Breast epithelium (tissue), 4 donors: ENCODE measurements around the gene ST6GALNAC3. TPM values are rescaled to one million over a fixed set of nuclear protein-coding genes. Genes with fewer than 3 reads are reported as not detected.

ENCODE experiments used
- DNase-seq, 2 donors: peaks; one replicate each; pipeline ENCODE4 v3.0.0-alpha.2; 2019; ENCODE audit warnings: low spot score in 2 of 2
- H3K27ac ChIP-seq, 2 donors: fragments of 200-600 bp; sonication (generic) in 1 of 2; one replicate each; pipeline ENCODE4 v1.5.1; 2016 to 2019; ENCODE audit warnings: mild to moderate bottlenecking in 1 of 2
- H3K27me3 ChIP-seq, 2 donors: fragments of 200-600 bp; sonication (generic) in 1 of 2; one replicate each; pipeline versions ENCODE4 v1.5.1 to v1.6.0; 2017 to 2019; ENCODE audit warnings: control low read depth in 1 of 2, mild to moderate bottlenecking in 1 of 2
- H3K36me3 ChIP-seq: fragments of 200-600 bp; one replicate; pipeline ENCODE4 v1.5.1; 2019
- H3K4me1 ChIP-seq, 2 donors: fragments of 200-600 bp; sonication (generic); one replicate each; pipeline ENCODE4 v1.5.1; 2016 to 2019; ENCODE audit warnings: control low read depth in 1 of 2
- H3K4me3 ChIP-seq, 3 donors: fragments of 200-600 bp; sonication (generic); 1 replicate in 2 of 3; 2 replicates in 1 of 3; pipeline ENCODE4 v1.5.1; 2016 to 2019; ENCODE audit warnings: mild to moderate bottlenecking in 3 of 3, moderate library complexity in 2 of 3
- H3K9me3 ChIP-seq, 2 donors: fragments of 200-600 bp; sonication (generic) in 1 of 2; one replicate each; pipeline ENCODE4 v1.5.1; 2016 to 2019; ENCODE audit warnings: control low read depth in 1 of 2
- POLR2A ChIP-seq: fragments of 450-650 bp; IDR thresholded peaks from one replicate; pipeline ENCODE4 v1.6.1; 2016; ENCODE audit warnings: antibody characterized with exemption, mild to moderate bottlenecking, moderate library complexity
- POLR2AphosphoS5 ChIP-seq, 3 donors: sonication (generic); formaldehyde crosslinking; IDR thresholded peaks; one replicate each; pipeline ENCODE4 v1.6.1; 2017; ENCODE audit warnings: antibody characterized with exemption in 3 of 3
- intact Hi-C: fragments of 100-400 bp; cut with DNase I; formaldehyde crosslinking; loops from one replicate; pipeline ENCODE4 v1.15.1; 2023; ENCODE audit warnings: low total_unique reads
- total RNA-seq, 3 donors: library from RNA; depleted of rRNA; stranded (reverse); fragments of >200 nt; gene quantifications; one replicate each; pipeline ENCODE4 v1.1.0, GENCODE V29; 2016
- TF ChIP-seq, protein P1 (sequence below), 3 donors: fragments of 450-650 bp; IDR thresholded peaks; one replicate each; pipeline ENCODE4 v1.5.1; 2016 to 2017; ENCODE audit warnings: antibody characterized with exemption in 3 of 3, mild to moderate bottlenecking in 3 of 3, moderate library complexity in 3 of 3

Gene ST6GALNAC3
- total RNA-seq, 3 donors from 2014 or later: 4.1 to 14.4 (median 8.5) TPM

DNA sequence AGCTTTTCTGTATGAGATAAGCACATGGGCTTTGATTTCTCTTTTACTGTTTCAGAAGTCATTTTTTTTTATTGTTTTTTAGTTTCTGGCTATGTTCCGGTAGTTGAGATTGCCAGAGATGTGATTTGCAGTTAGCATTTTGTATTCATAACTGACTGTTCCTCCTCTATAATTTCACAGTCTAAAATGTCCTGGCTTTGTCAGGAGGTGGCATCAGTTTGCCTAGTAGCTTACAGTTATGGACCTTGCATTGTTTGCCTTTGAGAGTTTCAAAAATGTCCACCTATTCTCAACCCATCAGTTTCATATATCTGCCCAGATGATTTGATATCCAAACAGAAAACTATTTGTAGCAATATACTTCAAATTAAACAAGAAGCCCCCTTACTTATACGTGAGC is 39.5 kb upstream of the ST6GALNAC3 start:
- DNase-seq: no peak
- Histone ChIP-seq H3K4me1 (no peaks in the 10 kb centered on the region), H3K27ac (no peak overlapping the region), H3K4me3 (no peak overlapping the region), H3K9me3 (no peaks in the 10 kb centered on the region), H3K36me3 (no peaks in the 10 kb centered on the region), H3K27me3 (no peaks in the 10 kb centered on the region)
- intact Hi-C loops: no loop called here
- TF ChIP-seq POLR2A (no peak), POLR2AphosphoS5 (IDR thresholded peaks at IDR 0.05) (no peak)
- TF ChIP-seq, protein P1, sequence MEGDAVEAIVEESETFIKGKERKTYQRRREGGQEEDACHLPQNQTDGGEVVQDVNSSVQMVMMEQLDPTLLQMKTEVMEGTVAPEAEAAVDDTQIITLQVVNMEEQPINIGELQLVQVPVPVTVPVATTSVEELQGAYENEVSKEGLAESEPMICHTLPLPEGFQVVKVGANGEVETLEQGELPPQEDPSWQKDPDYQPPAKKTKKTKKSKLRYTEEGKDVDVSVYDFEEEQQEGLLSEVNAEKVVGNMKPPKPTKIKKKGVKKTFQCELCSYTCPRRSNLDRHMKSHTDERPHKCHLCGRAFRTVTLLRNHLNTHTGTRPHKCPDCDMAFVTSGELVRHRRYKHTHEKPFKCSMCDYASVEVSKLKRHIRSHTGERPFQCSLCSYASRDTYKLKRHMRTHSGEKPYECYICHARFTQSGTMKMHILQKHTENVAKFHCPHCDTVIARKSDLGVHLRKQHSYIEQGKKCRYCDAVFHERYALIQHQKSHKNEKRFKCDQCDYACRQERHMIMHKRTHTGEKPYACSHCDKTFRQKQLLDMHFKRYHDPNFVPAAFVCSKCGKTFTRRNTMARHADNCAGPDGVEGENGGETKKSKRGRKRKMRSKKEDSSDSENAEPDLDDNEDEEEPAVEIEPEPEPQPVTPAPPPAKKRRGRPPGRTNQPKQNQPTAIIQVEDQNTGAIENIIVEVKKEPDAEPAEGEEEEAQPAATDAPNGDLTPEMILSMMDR (IDR thresholded peaks at IDR 0.05): no peak

GRCh38 chr1:76037324-76037723 is 37.2 kb upstream of the ST6GALNAC3 start:
- Histone ChIP-seq H3K27me3 (no peaks in the 10 kb centered on the region), H3K36me3 (no peaks in the 10 kb centered on the region), H3K27ac (no peak overlapping the region), H3K4me1 (no peaks in the 10 kb centered on the region), H3K9me3 (no peaks in the 10 kb centered on the region), H3K4me3 (no peak overlapping the region)
- intact Hi-C loops: no loop called here
- no peak for DNase-seq
- TF ChIP-seq POLR2AphosphoS5 (IDR thresholded peaks at IDR 0.05) (no peak), POLR2A (no peak)
- TF ChIP-seq, protein P1 (IDR thresholded peaks at IDR 0.05): no peak

- Histone ChIP-seq H3K27me3 (no peaks in the 10 kb centered on the region), H3K4me3 (no peak overlapping the region), H3K4me1 (no peaks in the 10 kb centered on the region), H3K27ac (no peak overlapping the region), H3K9me3 (no peaks in the 10 kb centered on the region), H3K36me3 (no peaks in the 10 kb centered on the region)
- TF ChIP-seq POLR2A (no peak), POLR2AphosphoS5 (IDR thresholded peaks at IDR 0.05) (no peak)
- TF ChIP-seq, protein P1 (IDR thresholded peaks at IDR 0.05): no peak
- intact Hi-C loops: no loop called here
- no peak for DNase-seq
Observed at GRCh38 chr1:76038287-76039004, 36.1 kb upstream of the ST6GALNAC3 start.

DNA sequence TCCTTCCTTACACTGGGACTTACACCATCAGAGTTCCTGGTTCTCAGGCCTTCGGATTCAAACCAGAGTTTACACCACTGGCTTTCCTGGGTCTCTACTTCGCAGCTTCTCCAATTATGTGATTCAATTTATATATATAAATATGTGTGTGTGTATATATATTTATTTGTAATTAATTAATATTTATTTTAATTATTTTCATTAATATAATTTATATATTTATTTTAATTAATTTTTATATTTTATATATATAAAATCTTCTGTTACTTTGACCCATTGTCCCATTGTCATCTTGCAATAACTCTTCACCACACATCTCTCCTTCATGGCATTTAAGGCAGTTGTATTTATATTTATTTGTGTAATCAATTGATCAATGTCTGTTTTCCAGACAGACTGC is 28.4 kb upstream of the ST6GALNAC3 start:
- Histone ChIP-seq H3K4me3 (no peak overlapping the region), H3K4me1 (no peaks in the 10 kb centered on the region), H3K36me3 (no peaks in the 10 kb centered on the region), H3K9me3 (peaks cover 0 to 3% of the 10 kb centered on the region in 2 donors), H3K27ac (no peak overlapping the region), H3K27me3 (no peaks in the 10 kb centered on the region)
- TF ChIP-seq, protein P1 (IDR thresholded peaks at IDR 0.05): no peak
- TF ChIP-seq POLR2AphosphoS5 (IDR thresholded peaks at IDR 0.05): no peak
- TF ChIP-seq POLR2A: no peak
- intact Hi-C loops: no loop called here
- DNase-seq: no peak

GRCh38 chr1:76048219-76048618 is 26.3 kb upstream of the ST6GALNAC3 start:
- H3K4me3 ChIP-seq: no peak overlapping the region
- peaks cover 0 to 3% of the 10 kb centered on the region in 2 donors for H3K9me3 ChIP-seq
- no peaks in the 10 kb centered on the region for H3K27me3 ChIP-seq
- H3K4me1 ChIP-seq: no peaks in the 10 kb centered on the region
- H3K27ac ChIP-seq: no peak overlapping the region
- intact Hi-C loops: no loop called here
- no peaks in the 10 kb centered on the region for H3K36me3 ChIP-seq
- TF ChIP-seq POLR2AphosphoS5 (IDR thresholded peaks at IDR 0.05): no peak
- TF ChIP-seq, protein P1 (IDR thresholded peaks at IDR 0.05): no peak
- TF ChIP-seq POLR2A: no peak
- no peak for DNase-seq
